ENCODE data around the gene SETD4. TPM values are rescaled to one million over a fixed set of nuclear protein-coding genes. Genes with fewer than 3 reads are reported as not detected.

Gene SETD4
- total and polyA plus RNA-seq, 2 of the 13 experiments (the other 11 are each of a cell fraction or from before 2014, with no cell fraction given): 7.1 to 14.4 TPM

DNA sequence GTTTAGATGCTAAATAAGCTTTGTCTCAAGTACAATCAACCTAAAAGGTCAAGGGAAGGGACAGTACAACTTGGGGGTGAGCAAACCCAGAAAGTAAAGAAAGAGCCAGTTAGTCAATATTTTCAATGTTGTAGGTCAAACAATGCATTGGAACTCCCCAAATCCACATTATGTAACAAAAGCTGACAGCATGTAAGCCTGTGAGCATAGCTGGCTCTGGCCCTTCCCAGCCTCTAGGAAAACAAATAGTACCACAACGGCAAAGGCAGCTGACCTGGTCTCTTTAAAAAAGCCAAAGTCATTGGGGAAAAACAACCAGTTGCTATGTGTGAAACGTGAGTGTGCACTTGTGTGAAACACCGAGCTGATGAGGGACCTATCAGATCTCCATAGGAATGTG is 12.9 kb upstream of the SETD4 start (continued):
- no peak for TF ChIP-seq MXI1 (IDR thresholded peaks at IDR 0.05; ENCODE audit: borderline replicate concordance, low read depth, low read length)
- TF ChIP-seq GATAD2A (CRISPR knock-in tag; IDR thresholded peaks at IDR 0.05): peak; percentile 77
- no peak for TF ChIP-seq HIVEP1 (CRISPR knock-in tag; IDR thresholded peaks at IDR 0.05)
- TF ChIP-seq FOXA3 (CRISPR knock-in tag; IDR thresholded peaks at IDR 0.05): peak; percentile 81
- TF ChIP-seq, protein P1, sequence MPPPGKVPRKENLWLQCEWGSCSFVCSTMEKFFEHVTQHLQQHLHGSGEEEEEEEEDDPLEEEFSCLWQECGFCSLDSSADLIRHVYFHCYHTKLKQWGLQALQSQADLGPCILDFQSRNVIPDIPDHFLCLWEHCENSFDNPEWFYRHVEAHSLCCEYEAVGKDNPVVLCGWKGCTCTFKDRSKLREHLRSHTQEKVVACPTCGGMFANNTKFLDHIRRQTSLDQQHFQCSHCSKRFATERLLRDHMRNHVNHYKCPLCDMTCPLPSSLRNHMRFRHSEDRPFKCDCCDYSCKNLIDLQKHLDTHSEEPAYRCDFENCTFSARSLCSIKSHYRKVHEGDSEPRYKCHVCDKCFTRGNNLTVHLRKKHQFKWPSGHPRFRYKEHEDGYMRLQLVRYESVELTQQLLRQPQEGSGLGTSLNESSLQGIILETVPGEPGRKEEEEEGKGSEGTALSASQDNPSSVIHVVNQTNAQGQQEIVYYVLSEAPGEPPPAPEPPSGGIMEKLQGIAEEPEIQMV (CRISPR knock-in tag; IDR thresholded peaks at IDR 0.05; ENCODE audit: low read depth): no peak

DNA sequence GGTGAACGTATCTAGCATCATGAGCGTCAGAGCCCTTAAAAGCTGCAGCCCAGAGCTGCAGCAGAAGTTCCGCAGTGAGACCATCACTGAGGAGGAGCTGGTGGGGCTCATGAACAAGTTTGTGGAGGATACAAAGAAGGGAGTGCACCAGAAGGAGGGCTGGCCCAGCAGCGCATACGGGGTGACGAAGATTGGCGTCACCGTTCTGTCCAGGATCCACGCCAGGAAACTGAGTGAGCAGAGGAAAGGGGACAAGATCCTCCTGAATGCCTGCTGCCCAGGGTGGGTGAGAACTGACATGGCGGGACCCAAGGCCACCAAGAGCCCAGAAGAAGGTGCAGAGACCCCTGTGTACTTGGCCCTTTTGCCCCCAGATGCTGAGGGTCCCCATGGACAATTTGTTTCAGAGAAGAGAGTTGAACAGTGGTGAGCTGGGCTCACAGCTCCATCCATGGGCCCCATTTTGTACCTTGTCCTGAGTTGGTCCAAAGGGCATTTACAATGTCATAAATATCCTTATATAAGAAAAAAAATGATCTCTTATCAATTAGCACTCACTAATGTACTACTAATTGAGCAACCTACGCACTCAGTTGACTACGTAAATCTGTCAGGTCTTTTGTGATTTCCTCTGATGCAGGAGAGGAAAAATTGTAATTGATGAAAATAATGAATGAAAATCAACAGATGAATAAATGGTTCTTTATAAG is 12.3 kb upstream of the SETD4 start:
- H3K27ac ChIP-seq (ENCODE audit: extremely low read length, insufficient read depth, low read length): no peak overlapping the region
- ChIA-PET POLR2A (interaction anchor here (1.1 to 1.2 kb wide), 3 partner anchors 12 to 247 kb away, joined by 4 to 13 read pairs (median 4); partner anchors contain the start of genes MORC3 and SETD4), CTCF (ENCODE audit: low intra/inter-chr PET ratio, low total read pairs) (no interaction called here)
- H3K27me3 ChIP-seq (ENCODE audit: control insufficient read depth in 1 of 2, insufficient read depth in 2 of 2, low read length in 2 of 2): no peaks in the 10 kb centered on the region
- intact Hi-C loops (cut with micrococcal nuclease; ENCODE audit: unreplicated experiment): no loop called here
- H3K79me2 ChIP-seq (ENCODE audit: insufficient read depth, low read length): no peaks in the 10 kb centered on the region
- in situ Hi-C loops (cut with HindIII; ENCODE audit: extremely low pct_ligation_motif_present, low pct_unique_long_range_greater_than_20kb): no loop called here
- no peak overlapping the region for H2AFZ ChIP-seq (ENCODE audit: low read length)
- peaks cover 43% of the 10 kb centered on the region for H3K4me1 ChIP-seq (ENCODE audit: insufficient read depth, low read length)
- H3K36me3 ChIP-seq (replicated peaks in 1 of 2; ENCODE audit: control insufficient read depth in 1 of 2, insufficient read depth in 2 of 2, low read length in 2 of 2): no peaks in the 10 kb centered on the region
- peaks cover 6% of the 10 kb centered on the region for H3K9me3 ChIP-seq (ENCODE audit: low read length)
- WGBS (ENCODE audit: low lambda C conversion rate): 93% methylated on average over 12 of the region's 12 CpGs
- no peak overlapping the region for H3K9ac ChIP-seq (ENCODE audit: insufficient read depth, low read depth, low read length)
- H4K20me1 ChIP-seq (ENCODE audit: insufficient read depth, low read length): no peaks in the 10 kb centered on the region
- no peak overlapping the region for H3K4me3 ChIP-seq (replicated peaks in 1 of 3; ENCODE audit: insufficient read depth in 1 of 3, low read depth in 2 of 3, low read length in 3 of 3)
- no peak for FAIRE-seq
- peak overlapping the region; percentile 26; the same call in 1 of the 2 replicates for H3K4me2 ChIP-seq (ENCODE audit: low read depth, low read length)
- ATAC-seq: no peak
- no peak for DNase-seq (ENCODE audit: low spot score)
- BruUV-seq (replicated peaks): no TSS peak
- TF ChIP-seq ZNF24 (IDR thresholded peaks at IDR 0.05): no peak
- TF ChIP-seq ZNF816 (CRISPR knock-in tag; IDR thresholded peaks at IDR 0.05; ENCODE audit: borderline replicate concordance): 0 out of 2 replicates have a peak, but pooled peaks have one; percentile 43
- no peak for TF ChIP-seq IKZF1 (IDR thresholded peaks at IDR 0.05)
- TF ChIP-seq ZNF441 (CRISPR knock-in tag; IDR thresholded peaks at IDR 0.05; ENCODE audit: borderline replicate concordance): no peak
- no peak for TF ChIP-seq SOX6 (IDR thresholded peaks at IDR 0.05)
- TF ChIP-seq SOX6 (CRISPR knock-in tag; IDR thresholded peaks at IDR 0.05): no peak
- TF ChIP-seq, protein P2, sequence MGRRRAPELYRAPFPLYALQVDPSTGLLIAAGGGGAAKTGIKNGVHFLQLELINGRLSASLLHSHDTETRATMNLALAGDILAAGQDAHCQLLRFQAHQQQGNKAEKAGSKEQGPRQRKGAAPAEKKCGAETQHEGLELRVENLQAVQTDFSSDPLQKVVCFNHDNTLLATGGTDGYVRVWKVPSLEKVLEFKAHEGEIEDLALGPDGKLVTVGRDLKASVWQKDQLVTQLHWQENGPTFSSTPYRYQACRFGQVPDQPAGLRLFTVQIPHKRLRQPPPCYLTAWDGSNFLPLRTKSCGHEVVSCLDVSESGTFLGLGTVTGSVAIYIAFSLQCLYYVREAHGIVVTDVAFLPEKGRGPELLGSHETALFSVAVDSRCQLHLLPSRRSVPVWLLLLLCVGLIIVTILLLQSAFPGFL (CRISPR knock-in tag; IDR thresholded peaks at IDR 0.05): no peak
- TF ChIP-seq KLF6 (CRISPR knock-in tag; IDR thresholded peaks at IDR 0.05): no peak
- TF ChIP-seq ZNF546 (CRISPR knock-in tag; conservative IDR thresholded peaks at IDR 0.05): no peak
- no peak for TF ChIP-seq CBX1 (IDR thresholded peaks at IDR 0.05; ENCODE audit: low read depth)
- TF ChIP-seq, protein P3, sequence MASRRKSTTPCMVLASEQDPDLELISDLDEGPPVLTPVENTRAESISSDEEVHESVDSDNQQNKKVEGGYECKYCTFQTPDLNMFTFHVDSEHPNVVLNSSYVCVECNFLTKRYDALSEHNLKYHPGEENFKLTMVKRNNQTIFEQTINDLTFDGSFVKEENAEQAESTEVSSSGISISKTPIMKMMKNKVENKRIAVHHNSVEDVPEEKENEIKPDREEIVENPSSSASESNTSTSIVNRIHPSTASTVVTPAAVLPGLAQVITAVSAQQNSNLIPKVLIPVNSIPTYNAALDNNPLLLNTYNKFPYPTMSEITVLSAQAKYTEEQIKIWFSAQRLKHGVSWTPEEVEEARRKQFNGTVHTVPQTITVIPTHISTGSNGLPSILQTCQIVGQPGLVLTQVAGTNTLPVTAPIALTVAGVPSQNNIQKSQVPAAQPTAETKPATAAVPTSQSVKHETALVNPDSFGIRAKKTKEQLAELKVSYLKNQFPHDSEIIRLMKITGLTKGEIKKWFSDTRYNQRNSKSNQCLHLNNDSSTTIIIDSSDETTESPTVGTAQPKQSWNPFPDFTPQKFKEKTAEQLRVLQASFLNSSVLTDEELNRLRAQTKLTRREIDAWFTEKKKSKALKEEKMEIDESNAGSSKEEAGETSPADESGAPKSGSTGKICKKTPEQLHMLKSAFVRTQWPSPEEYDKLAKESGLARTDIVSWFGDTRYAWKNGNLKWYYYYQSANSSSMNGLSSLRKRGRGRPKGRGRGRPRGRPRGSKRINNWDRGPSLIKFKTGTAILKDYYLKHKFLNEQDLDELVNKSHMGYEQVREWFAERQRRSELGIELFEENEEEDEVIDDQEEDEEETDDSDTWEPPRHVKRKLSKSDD (CRISPR knock-in tag; IDR thresholded peaks at IDR 0.05; ENCODE audit: low read depth): no peak

All from HepG2 (cell line).